BLaER1 treated with 17β-estradiol and CSF1 and Interleukin-3, amounts not matched to agents 10 nM and 100 nM (cell line): ENCODE measurements around the gene SERPINF2.
A peak's percentile ranks its signal among the peaks of the same experiment; 100 is the strongest.

Experiments used
- H3K27ac ChIP-seq, 11 experiments: shearing (Covaris generic); formaldehyde crosslinking; 2 replicates each; pipeline ENCODE4 v1.8.1; 2022
- H3K27me3 ChIP-seq, 11 experiments: shearing (Covaris generic); formaldehyde crosslinking; 2 replicates each; pipeline ENCODE4 v1.8.1; 2022
- H3K36me3 ChIP-seq, 11 experiments: shearing (Covaris generic); formaldehyde crosslinking; 2 replicates each; pipeline ENCODE4 v1.8.1; 2022
- H3K4me1 ChIP-seq, 10 experiments: shearing (Covaris generic); formaldehyde crosslinking; 2 replicates each; pipeline ENCODE4 v1.8.1; 2022
- H3K4me2 ChIP-seq, 11 experiments: shearing (Covaris generic); formaldehyde crosslinking; 2 replicates each; pipeline ENCODE4 v1.8.1; 2022
- H3K4me3 ChIP-seq, 10 experiments: shearing (Covaris generic); formaldehyde crosslinking; 2 replicates each; pipeline ENCODE4 v1.8.1; 2022
- H3K9ac ChIP-seq, 11 experiments: shearing (Covaris generic); formaldehyde crosslinking; 2 replicates each; pipeline ENCODE4 v1.8.1; 2022
- H3K9me3 ChIP-seq, 11 experiments: shearing (Covaris generic); formaldehyde crosslinking; replicated peaks in 1 of 11; 2 replicates each; pipeline ENCODE4 v1.8.1; 2022
- H4K20me1 ChIP-seq, 11 experiments: shearing (Covaris generic); formaldehyde crosslinking; 2 replicates each; pipeline ENCODE4 v1.8.1; 2022
- Cebpa-rat ChIP-seq, 11 experiments: shearing (Covaris generic); IDR thresholded peaks; 2 replicates each; pipeline ENCODE4 v1.8.1; 2022

SERPINF2 gene

GRCh38 chr17:1782171-1782567 is 39.5 kb downstream of the SERPINF2 start:
- H3K27ac ChIP-seq, result peak overlapping the region; percentile 74 to 98 (median 92); a peak in 21 of 22 replicates
- H3K4me2 ChIP-seq, result peak overlapping the region; percentile 87 to 97 (median 89)
- no peaks in the 10 kb centered on the region for H3K9me3 ChIP-seq
- peaks cover 40 to 74% (median 50%) of the 10 kb centered on the region in 11 experiments for H3K36me3 ChIP-seq
- H3K27me3 ChIP-seq, result no peaks in the 10 kb centered on the region
- H3K4me1 ChIP-seq, result peaks cover 53 to 67% (median 58%) of the 10 kb centered on the region in 10 experiments
- H4K20me1 ChIP-seq, result 0 out of 22 replicates have a peak, but pooled peaks cover 0 to under 1% (median 0%) of the 10 kb centered on the region in 11 experiments
- peak overlapping the region in 8 of 10 experiments; percentile 24 to 61 (median 39); a peak in 12 of 20 replicates for H3K4me3 ChIP-seq
- H3K9ac ChIP-seq, result peak overlapping the region; percentile 75 to 93 (median 83); a peak in 21 of 22 replicates
- no peak for TF ChIP-seq Cebpa-rat (IDR thresholded peaks at IDR 0.05)

GRCh38 chr17:1783271-1783670 is 40.6 kb downstream of the SERPINF2 start:
- Histone ChIP-seq H3K4me3 (peak overlapping the region in 9 of 10 experiments; percentile 13 to 61 (median 40); a peak in 17 of 20 replicates), H4K20me1 (0 out of 22 replicates have a peak, but pooled peaks cover 0 to 3% (median 0%) of the 10 kb centered on the region in 11 experiments), H3K9ac (peak overlapping the region; percentile 75 to 93 (median 83)), H3K27me3 (no peaks in the 10 kb centered on the region), H3K36me3 (peaks cover 32 to 74% (median 48%) of the 10 kb centered on the region in 11 experiments), H3K4me2 (peak overlapping the region; percentile 87 to 97 (median 89)), H3K4me1 (peaks cover 53 to 74% (median 58%) of the 10 kb centered on the region in 10 experiments), H3K27ac (peak overlapping the region; percentile 74 to 98 (median 92)), H3K9me3 (no peaks in the 10 kb centered on the region)
- no peak for TF ChIP-seq Cebpa-rat (IDR thresholded peaks at IDR 0.05)

GRCh38 chr17:1783834-1784611 is 41.4 kb downstream of the SERPINF2 start:
- Histone ChIP-seq H3K4me1 (peaks cover 52 to 74% (median 53%) of the 10 kb centered on the region in 10 experiments), H4K20me1 (0 out of 22 replicates have a peak, but pooled peaks cover 0 to 3% (median 0%) of the 10 kb centered on the region in 11 experiments), H3K36me3 (peaks cover 26 to 74% (median 42%) of the 10 kb centered on the region in 11 experiments), H3K9me3 (no peaks in the 10 kb centered on the region), H3K27ac (peak overlapping the region; percentile 74 to 98 (median 92)), H3K4me2 (peak overlapping the region; percentile 87 to 97 (median 89)), H3K9ac (peak overlapping the region; percentile 75 to 93 (median 83)), H3K4me3 (peak overlapping the region in 9 of 10 experiments; percentile 13 to 61 (median 40); a peak in 16 of 20 replicates), H3K27me3 (no peaks in the 10 kb centered on the region)
- peak in 2 of 11 experiments; percentile 13 to 36; a peak in 2 of 22 replicates for TF ChIP-seq Cebpa-rat (IDR thresholded peaks at IDR 0.05)

- Histone ChIP-seq H3K4me3 (no peak overlapping the region), H4K20me1 (0 out of 22 replicates have a peak, but pooled peaks cover 0 to 3% (median 0%) of the 10 kb centered on the region in 11 experiments), H3K27ac (peak overlapping the region in 7 of 11 experiments; percentile 1 to 37 (median 16); a peak in 4 of 22 replicates), H3K9ac (peak overlapping the region in 6 of 11 experiments; percentile 8 to 45 (median 28); a peak in 6 of 22 replicates), H3K9me3 (no peaks in the 10 kb centered on the region), H3K36me3 (peaks cover 22 to 63% (median 41%) of the 10 kb centered on the region in 11 experiments), H3K4me1 (peaks cover 35 to 60% (median 39%) of the 10 kb centered on the region in 10 experiments), H3K27me3 (no peaks in the 10 kb centered on the region), H3K4me2 (peak overlapping the region in 3 of 11 experiments; percentile 8 to 52 (median 51); a peak in 3 of 22 replicates)
- no peak for TF ChIP-seq Cebpa-rat (IDR thresholded peaks at IDR 0.05)
Observed at GRCh38 chr17:1785930-1786329, 43.3 kb downstream of the SERPINF2 start.

- Histone ChIP-seq H3K9ac (peak overlapping the region in 4 of 11 experiments; percentile 36 to 45 (median 38); a peak in 4 of 22 replicates), H4K20me1 (0 out of 22 replicates have a peak, but pooled peaks cover 0 to 3% (median 0%) of the 10 kb centered on the region in 11 experiments), H3K27me3 (no peaks in the 10 kb centered on the region), H3K9me3 (no peaks in the 10 kb centered on the region), H3K27ac (peak overlapping the region in 1 of 11 experiments; percentile 31; a peak in 2 of 22 replicates), H3K4me1 (peaks cover 28 to 54% (median 38%) of the 10 kb centered on the region in 10 experiments), H3K36me3 (peaks cover 17 to 55% (median 36%) of the 10 kb centered on the region in 11 experiments), H3K4me3 (no peak overlapping the region), H3K4me2 (peak overlapping the region in 3 of 11 experiments; percentile 12 to 52 (median 51); a peak in 5 of 22 replicates)
- no peak for TF ChIP-seq Cebpa-rat (IDR thresholded peaks at IDR 0.05)
Observed at GRCh38 chr17:1786708-1787107, 44.0 kb downstream of the SERPINF2 start.

GRCh38 chr17:1787301-1787902 is 44.7 kb downstream of the SERPINF2 start:
- no peaks in the 10 kb centered on the region for H3K9me3 ChIP-seq
- H3K4me2 ChIP-seq, result peak overlapping the region in 3 of 11 experiments; percentile 12 to 52 (median 51); a peak in 5 of 22 replicates
- H3K9ac ChIP-seq, result peak overlapping the region in 2 of 11 experiments; percentile 24 to 36; a peak in 2 of 22 replicates
- no peaks in the 10 kb centered on the region for H3K27me3 ChIP-seq
- peaks cover 22 to 47% (median 38%) of the 10 kb centered on the region in 10 experiments for H3K4me1 ChIP-seq
- TF ChIP-seq Cebpa-rat (IDR thresholded peaks at IDR 0.05), result no peak
- H3K4me3 ChIP-seq, result no peak overlapping the region
- H3K36me3 ChIP-seq, result peaks cover 17 to 53% (median 34%) of the 10 kb centered on the region in 11 experiments
- H4K20me1 ChIP-seq, result 0 out of 22 replicates have a peak, but pooled peaks cover 0 to 3% (median 0%) of the 10 kb centered on the region in 11 experiments
- peak overlapping the region in 1 of 11 experiments; percentile 7; a peak in 1 of 22 replicates for H3K27ac ChIP-seq

GRCh38 chr17:1789936-1790335 is 47.3 kb downstream of the SERPINF2 start:
- no peaks in the 10 kb centered on the region for H3K27me3 ChIP-seq
- peak overlapping the region in 2 of 11 experiments; percentile 35 to 55; a peak in 1 of 22 replicates for H3K9ac ChIP-seq
- H3K4me2 ChIP-seq, result no peak overlapping the region
- no peak overlapping the region for H3K4me3 ChIP-seq
- H3K36me3 ChIP-seq, result peaks cover 17 to 45% (median 33%) of the 10 kb centered on the region in 11 experiments
- no peaks in the 10 kb centered on the region for H3K9me3 ChIP-seq
- 0 out of 22 replicates have a peak, but pooled peaks cover 0 to 3% (median 0%) of the 10 kb centered on the region in 11 experiments for H4K20me1 ChIP-seq
- TF ChIP-seq Cebpa-rat (IDR thresholded peaks at IDR 0.05), result no peak
- H3K4me1 ChIP-seq, result peaks cover 12 to 34% (median 29%) of the 10 kb centered on the region in 10 experiments
- no peak overlapping the region for H3K27ac ChIP-seq
